GM18508 (cell line): ENCODE data around the gene ACTL8.

Experiments
- ATAC-seq: cut with Tn5 transposase; IDR thresholded peaks from one replicate; pipeline ENCODE4 v1.9.1; 2021; ENCODE audit warnings: moderate number of reproducible peaks; ENCODE audit not compliant: insufficient read depth, unreplicated experiment

The ACTL8 gene

GRCh38 chr1:17755120-17755519 lies at the start of gene ACTL8:
TSS of gene ACTL8 (plus strand) at chr1:17755333. CDS start at chr1:17823009, 67,676 bp downstream.
- ATAC-seq, result no peak

GRCh38 chr1:17706445-17706844 lies 48.7 kb upstream of the ACTL8 start:
- ATAC-seq, result no peak

GRCh38 chr1:17709981-17710380 lies 45.2 kb upstream of the ACTL8 start:
- no peak for ATAC-seq

GRCh38 chr1:17710889-17711576 lies 44.1 kb upstream of the ACTL8 start:
- no peak for ATAC-seq

- no peak for ATAC-seq
Observed at GRCh38 chr1:17711577-17711910, 43.6 kb upstream of the ACTL8 start.

- no peak for ATAC-seq
Observed at GRCh38 chr1:17711941-17712340, 43.2 kb upstream of the ACTL8 start.

- no peak for ATAC-seq
Observed at GRCh38 chr1:17713993-17714392, 41.1 kb upstream of the ACTL8 start.

GRCh38 chr1:17717594-17718535 lies 37.3 kb upstream of the ACTL8 start:
- ATAC-seq, result no peak

- ATAC-seq, result no peak
Observed at GRCh38 chr1:17719874-17720273, 35.3 kb upstream of the ACTL8 start.

GRCh38 chr1:17721444-17721843 lies 33.7 kb upstream of the ACTL8 start:
- no peak for ATAC-seq

- no peak for ATAC-seq
Observed at GRCh38 chr1:17723684-17724083, 31.4 kb upstream of the ACTL8 start.

GRCh38 chr1:17724150-17724549 lies 31.0 kb upstream of the ACTL8 start:
- ATAC-seq, result no peak

GRCh38 chr1:17725084-17725719 lies 29.9 kb upstream of the ACTL8 start:
- no peak for ATAC-seq

- ATAC-seq, result no peak
Observed at GRCh38 chr1:17725811-17726582, 29.1 kb upstream of the ACTL8 start.

GRCh38 chr1:17728123-17728712 lies 26.9 kb upstream of the ACTL8 start:
- ATAC-seq, result no peak

GRCh38 chr1:17729248-17729647 lies 25.9 kb upstream of the ACTL8 start:
- ATAC-seq, result no peak

- ATAC-seq, result no peak
Observed at GRCh38 chr1:17729909-17730308, 25.2 kb upstream of the ACTL8 start.

GRCh38 chr1:17731460-17731859 lies 23.7 kb upstream of the ACTL8 start:
- ATAC-seq, result no peak

- ATAC-seq, result no peak
Observed at GRCh38 chr1:17732475-17732874, 22.7 kb upstream of the ACTL8 start.

GRCh38 chr1:17733661-17734060 lies 21.5 kb upstream of the ACTL8 start:
- ATAC-seq, result no peak
